Measurements from ENCODE around the gene TRMT2A.

The TRMT2A gene

GRCh38 chr22:20105456-20106204, 11.4 kb downstream of the TRMT2A start:
- no peaks in the 10 kb centered on the region for H3K9me3 ChIP-seq
- no peaks in the 10 kb centered on the region for H3K27me3 ChIP-seq (ENCODE audit: low read depth)
- peaks cover 97% of the 10 kb centered on the region for H3K36me3 ChIP-seq (replicated peaks)
- in situ Hi-C loops (cut with MboI; ENCODE audit: low sequenced_read_pairs) = no loop called here
- H3K4me1 ChIP-seq = peaks cover 3% of the 10 kb centered on the region; the same call in 1 of the 2 replicates
- DNase-seq (ENCODE audit: low spot score in 2 of 2) = no peak
- no peak overlapping the region for H3K4me3 ChIP-seq

GRCh38 chr22:20102203-20102780, 14.7 kb downstream of the TRMT2A start:
- H3K4me3 ChIP-seq = no peak overlapping the region
- peaks cover 3% of the 10 kb centered on the region; the same call in 1 of the 2 replicates for H3K4me1 ChIP-seq
- DNase-seq (ENCODE audit: low spot score in 2 of 2) = no peak
- in situ Hi-C loops (cut with MboI; ENCODE audit: low sequenced_read_pairs) = no loop called here
- peaks cover 93% of the 10 kb centered on the region for H3K36me3 ChIP-seq (replicated peaks)
- no peaks in the 10 kb centered on the region for H3K27me3 ChIP-seq (ENCODE audit: low read depth)
- no peaks in the 10 kb centered on the region for H3K9me3 ChIP-seq

- Histone ChIP-seq H3K9me3 (no peaks in the 10 kb centered on the region), H3K4me3 (no peak overlapping the region), H3K36me3 (replicated peaks) (peaks cover 93% of the 10 kb centered on the region), H3K4me1 (peaks cover 3% of the 10 kb centered on the region; the same call in 1 of the 2 replicates), H3K27me3 (ENCODE audit: low read depth) (no peaks in the 10 kb centered on the region)
- DNase-seq (ENCODE audit: low spot score in 2 of 2) = no peak
- in situ Hi-C loops (cut with MboI; ENCODE audit: low sequenced_read_pairs) = no loop called here
These were observed 15.4 kb downstream of the TRMT2A start for GRCh38 chr22:20101638-20102037.

GRCh38 chr22:20099099-20099711, 17.8 kb downstream of the TRMT2A start:
- no peak for DNase-seq (ENCODE audit: low spot score in 2 of 2)
- in situ Hi-C loops (cut with MboI; ENCODE audit: low sequenced_read_pairs) = no loop called here
- H3K36me3 ChIP-seq (replicated peaks) = peaks cover 93% of the 10 kb centered on the region
- H3K4me3 ChIP-seq = no peak overlapping the region
- peaks cover 3% of the 10 kb centered on the region; the same call in 1 of the 2 replicates for H3K4me1 ChIP-seq
- H3K27me3 ChIP-seq (ENCODE audit: low read depth) = no peaks in the 10 kb centered on the region
- H3K9me3 ChIP-seq = no peaks in the 10 kb centered on the region

- DNase-seq (ENCODE audit: low spot score in 2 of 2) = no peak
- Histone ChIP-seq H3K9me3 (no peaks in the 10 kb centered on the region), H3K4me1 (no peaks in the 10 kb centered on the region), H3K4me3 (no peak overlapping the region), H3K36me3 (replicated peaks) (peaks cover 96% of the 10 kb centered on the region), H3K27me3 (ENCODE audit: low read depth) (no peaks in the 10 kb centered on the region)
- in situ Hi-C loops (cut with MboI; ENCODE audit: low sequenced_read_pairs) = no loop called here
These were observed 20.2 kb downstream of the TRMT2A start for GRCh38 chr22:20096574-20097420.

GRCh38 chr22:20095521-20095920, 21.5 kb downstream of the TRMT2A start:
- H3K9me3 ChIP-seq = no peaks in the 10 kb centered on the region
- in situ Hi-C loops (cut with MboI; ENCODE audit: low sequenced_read_pairs) = no loop called here
- no peak for DNase-seq (ENCODE audit: low spot score in 2 of 2)

GRCh38 chr22:20094197-20094807, 22.7 kb downstream of the TRMT2A start:
- H3K36me3 ChIP-seq (replicated peaks) = peaks cover 96% of the 10 kb centered on the region
- no peaks in the 10 kb centered on the region for H3K27me3 ChIP-seq (ENCODE audit: low read depth)
- no peaks in the 10 kb centered on the region for H3K4me1 ChIP-seq
- in situ Hi-C loops (cut with MboI; ENCODE audit: low sequenced_read_pairs) = no loop called here
- H3K9me3 ChIP-seq = no peaks in the 10 kb centered on the region
- H3K4me3 ChIP-seq = no peak overlapping the region
- DNase-seq (ENCODE audit: low spot score in 2 of 2) = no peak

More at GRCh38 chr22:20095521-20095920, 21.5 kb downstream of the TRMT2A start:
- Histone ChIP-seq H3K4me3 (no peak overlapping the region), H3K4me1 (no peaks in the 10 kb centered on the region), H3K27me3 (ENCODE audit: low read depth) (no peaks in the 10 kb centered on the region), H3K36me3 (replicated peaks) (peaks cover 96% of the 10 kb centered on the region)

GRCh38 chr22:20093418-20094196, 23.4 kb downstream of the TRMT2A start:
- Histone ChIP-seq H3K9me3 (no peaks in the 10 kb centered on the region), H3K27me3 (ENCODE audit: low read depth) (no peaks in the 10 kb centered on the region), H3K4me3 (no peak overlapping the region), H3K36me3 (replicated peaks) (peaks cover 96% of the 10 kb centered on the region), H3K4me1 (no peaks in the 10 kb centered on the region)
- in situ Hi-C loops (cut with MboI; ENCODE audit: low sequenced_read_pairs) = no loop called here
- DNase-seq (ENCODE audit: low spot score in 2 of 2) = no peak

GRCh38 chr22:20092477-20092854, 24.6 kb downstream of the TRMT2A start:
- no peak for DNase-seq (ENCODE audit: low spot score in 2 of 2)
- H3K4me1 ChIP-seq = no peaks in the 10 kb centered on the region
- H3K27me3 ChIP-seq (ENCODE audit: low read depth) = no peaks in the 10 kb centered on the region
- no peaks in the 10 kb centered on the region for H3K9me3 ChIP-seq
- H3K36me3 ChIP-seq (replicated peaks) = peaks cover 100% of the 10 kb centered on the region
- no peak overlapping the region for H3K4me3 ChIP-seq
- in situ Hi-C loops (cut with MboI; ENCODE audit: low sequenced_read_pairs) = no loop called here

GRCh38 chr22:20091690-20092476, 25.1 kb downstream of the TRMT2A start:
- in situ Hi-C loops (cut with MboI; ENCODE audit: low sequenced_read_pairs) = no loop called here
- no peaks in the 10 kb centered on the region for H3K27me3 ChIP-seq (ENCODE audit: low read depth)
- no peak overlapping the region for H3K4me3 ChIP-seq
- no peaks in the 10 kb centered on the region for H3K4me1 ChIP-seq
- H3K36me3 ChIP-seq (replicated peaks) = peaks cover 100% of the 10 kb centered on the region
- H3K9me3 ChIP-seq = no peaks in the 10 kb centered on the region
- DNase-seq (ENCODE audit: low spot score in 2 of 2) = no peak

GRCh38 chr22:20090730-20091240, 26.2 kb downstream of the TRMT2A start:
- no peak for DNase-seq (ENCODE audit: low spot score in 2 of 2)
- Histone ChIP-seq H3K27me3 (ENCODE audit: low read depth) (no peaks in the 10 kb centered on the region), H3K4me3 (no peak overlapping the region), H3K9me3 (no peaks in the 10 kb centered on the region), H3K4me1 (no peaks in the 10 kb centered on the region), H3K36me3 (replicated peaks) (peaks cover 100% of the 10 kb centered on the region)
- in situ Hi-C loops (cut with MboI; ENCODE audit: low sequenced_read_pairs) = no loop called here

Data from HAP-1 (cell line).